Measurements from ENCODE around the gene LEFTY1. TPM values are rescaled to one million over a fixed set of nuclear protein-coding genes. Genes with fewer than 3 reads are reported as not detected.

The LEFTY1 gene
- total and polyA plus RNA-seq, 2 donors (not counting 3 experiments of a cell fraction or from before 2014, with no cell fraction given), result not detected

- H3K4me3 ChIP-seq (replicated peaks in 1 of 3; ENCODE audit: insufficient read depth in 1 of 3, low read depth in 1 of 3, low read length in 3 of 3), result no peak overlapping the region
- no peaks in the 10 kb centered on the region for H3K9me3 ChIP-seq (replicated peaks; ENCODE audit: control insufficient read depth, insufficient read depth, low read length)
- H4K20me1 ChIP-seq (replicated peaks; ENCODE audit: control insufficient read depth, extremely low read depth, insufficient read depth, low read length), result no peaks in the 10 kb centered on the region
- no peaks in the 10 kb centered on the region for H3K9me1 ChIP-seq (replicated peaks; ENCODE audit: control insufficient read depth, extremely low read depth, insufficient read depth, low read length)
- CTCF ChIA-PET, result interaction anchor here (0.7 to 3.0 kb wide), 6 partner anchors 12 to 402 kb away, joined by 3 to 14 read pairs (median 3); partner anchors contain the start of gene LEFTY1
- POLR2A ChIA-PET, result no interaction called here
- H3K27me3 ChIP-seq (ENCODE audit: control insufficient read depth in 2 of 2, insufficient read depth in 2 of 2, low read length in 2 of 2), result no peaks in the 10 kb centered on the region
- no peak overlapping the region for H2AFZ ChIP-seq (ENCODE audit: low read depth, low read length)
- DNase-seq (ENCODE audit: low read depth, low spot score) (no peak), FAIRE-seq (no peak)
- no peak overlapping the region for H3K9ac ChIP-seq (replicated peaks; ENCODE audit: extremely low read depth, insufficient read depth, low read length)
- BruUV-seq (replicated peaks), result no TSS peak
- TF ChIP-seq EZH2 (IDR thresholded peaks at IDR 0.05; ENCODE audit: borderline replicate concordance, low read depth, low read length, severe bottlenecking) (no peak), POLR2AphosphoS5 (IDR thresholded peaks at IDR 0.05; ENCODE audit: insufficient read depth, low read depth, low read length) (no peak), JUN (IDR thresholded peaks at IDR 0.05; ENCODE audit: borderline replicate concordance, insufficient read depth, insufficient read length, low read depth) (no peak), GATA2 (IDR thresholded peaks at IDR 0.05; ENCODE audit: insufficient read depth, insufficient read length, low read depth, low read length) (no peak)
- TF ChIP-seq, protein P1, sequence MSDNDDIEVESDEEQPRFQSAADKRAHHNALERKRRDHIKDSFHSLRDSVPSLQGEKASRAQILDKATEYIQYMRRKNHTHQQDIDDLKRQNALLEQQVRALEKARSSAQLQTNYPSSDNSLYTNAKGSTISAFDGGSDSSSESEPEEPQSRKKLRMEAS (IDR thresholded peaks at IDR 0.05; ENCODE audit: insufficient read depth, insufficient read length), result no peak
- TF ChIP-seq, protein P2, sequence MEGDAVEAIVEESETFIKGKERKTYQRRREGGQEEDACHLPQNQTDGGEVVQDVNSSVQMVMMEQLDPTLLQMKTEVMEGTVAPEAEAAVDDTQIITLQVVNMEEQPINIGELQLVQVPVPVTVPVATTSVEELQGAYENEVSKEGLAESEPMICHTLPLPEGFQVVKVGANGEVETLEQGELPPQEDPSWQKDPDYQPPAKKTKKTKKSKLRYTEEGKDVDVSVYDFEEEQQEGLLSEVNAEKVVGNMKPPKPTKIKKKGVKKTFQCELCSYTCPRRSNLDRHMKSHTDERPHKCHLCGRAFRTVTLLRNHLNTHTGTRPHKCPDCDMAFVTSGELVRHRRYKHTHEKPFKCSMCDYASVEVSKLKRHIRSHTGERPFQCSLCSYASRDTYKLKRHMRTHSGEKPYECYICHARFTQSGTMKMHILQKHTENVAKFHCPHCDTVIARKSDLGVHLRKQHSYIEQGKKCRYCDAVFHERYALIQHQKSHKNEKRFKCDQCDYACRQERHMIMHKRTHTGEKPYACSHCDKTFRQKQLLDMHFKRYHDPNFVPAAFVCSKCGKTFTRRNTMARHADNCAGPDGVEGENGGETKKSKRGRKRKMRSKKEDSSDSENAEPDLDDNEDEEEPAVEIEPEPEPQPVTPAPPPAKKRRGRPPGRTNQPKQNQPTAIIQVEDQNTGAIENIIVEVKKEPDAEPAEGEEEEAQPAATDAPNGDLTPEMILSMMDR (IDR thresholded peaks at IDR 0.05; ENCODE audit: extremely low read depth in 1 of 2, insufficient read depth in 1 of 2, low read depth in 1 of 2, low read length in 2 of 2), result no peak
- no peak overlapping the region for H3K27ac ChIP-seq (ENCODE audit: insufficient read depth, low read depth, low read length)
- no peak overlapping the region for H3K4me2 ChIP-seq (ENCODE audit: insufficient read depth, low read length)
- dilution Hi-C loops (cut with MboI; ENCODE audit: extremely low pct_ligation_motif_present, low sequenced_read_pairs) (no loop called here), intact Hi-C loops (cut with micrococcal nuclease) (loop anchor here (1.0 kb wide), 1 partner anchor 34 kb away; no protein-coding TSS in a partner anchor)
- H3K79me2 ChIP-seq (ENCODE audit: control insufficient read depth, insufficient read depth, low read length), result no peaks in the 10 kb centered on the region
- peaks cover 0 to 2% of the 10 kb centered on the region in 2 experiments for H3K36me3 ChIP-seq (ENCODE audit: control insufficient read depth in 2 of 2, extremely low read depth in 1 of 2, insufficient read depth in 2 of 2, low read length in 2 of 2)
- peaks cover 10% of the 10 kb centered on the region for H3K4me1 ChIP-seq (ENCODE audit: control insufficient read depth, extremely low read depth, insufficient read depth, low read length)
Observed at GRCh38 chr1:225876900-225877510, 11.9 kb downstream of the LEFTY1 start.
